ENCODE results near the gene PNPLA7. TPM values are rescaled to one million over a fixed set of nuclear protein-coding genes. Genes with fewer than 3 reads are reported as not detected.

The PNPLA7 gene
- total and polyA plus RNA-seq, 4 donors, result 0.79 to 8.9 (median 7.7) TPM

GRCh38 chr9:137433349-137433915 lies 116.8 kb downstream of the PNPLA7 start:
- no peak for ATAC-seq (ENCODE audit: insufficient read depth, low FRiP score)
- 87 to 92% methylated on average over 18 to 19 of the region's 19 CpGs for WGBS, 2 donors
- Histone ChIP-seq H3K27me3 (ENCODE audit: control insufficient read depth in 3 of 3, insufficient read depth in 3 of 3, low read length in 2 of 3) (no peaks in the 10 kb centered on the region), H3K9me3 (ENCODE audit: control insufficient read depth in 4 of 4, insufficient read depth in 3 of 4, low read length in 3 of 4) (no peaks in the 10 kb centered on the region), H3K4me3 (no peak overlapping the region), H3K4me1 (ENCODE audit: control insufficient read depth in 5 of 5, insufficient read depth in 5 of 5, low read length in 5 of 5) (peaks cover 0 to 8% (median 0%) of the 10 kb centered on the region in 5 donors), H3K27ac (ENCODE audit: low read depth in 1 of 2, low read length in 1 of 2) (no peak overlapping the region), H3K36me3 (ENCODE audit: control insufficient read depth in 4 of 4, insufficient read depth in 4 of 4, low read length in 4 of 4) (no peaks in the 10 kb centered on the region), H3K9ac (ENCODE audit: insufficient read depth in 1 of 2, low read length in 2 of 2) (no peak overlapping the region)
- TF ChIP-seq CTCF (IDR thresholded peaks at IDR 0.05; ENCODE audit: control extremely low read depth, extremely low read depth), result no peak
- no peak for DNase-seq

GRCh38 chr9:137432687-137433348 lies 117.4 kb downstream of the PNPLA7 start:
- Histone ChIP-seq H3K27me3 (ENCODE audit: control insufficient read depth in 3 of 3, insufficient read depth in 3 of 3, low read length in 2 of 3) (no peaks in the 10 kb centered on the region), H3K4me3 (no peak overlapping the region), H3K9me3 (ENCODE audit: control insufficient read depth in 4 of 4, insufficient read depth in 3 of 4, low read length in 3 of 4) (no peaks in the 10 kb centered on the region), H3K27ac (ENCODE audit: low read depth in 1 of 2, low read length in 1 of 2) (no peak overlapping the region), H3K9ac (ENCODE audit: insufficient read depth in 1 of 2, low read length in 2 of 2) (no peak overlapping the region), H3K36me3 (ENCODE audit: control insufficient read depth in 4 of 4, insufficient read depth in 4 of 4, low read length in 4 of 4) (no peaks in the 10 kb centered on the region), H3K4me1 (ENCODE audit: control insufficient read depth in 5 of 5, insufficient read depth in 5 of 5, low read length in 5 of 5) (peaks cover 0 to 8% (median 0%) of the 10 kb centered on the region in 5 donors)
- TF ChIP-seq CTCF (IDR thresholded peaks at IDR 0.05; ENCODE audit: control extremely low read depth, extremely low read depth), result no peak
- ATAC-seq (ENCODE audit: insufficient read depth, low FRiP score) (no peak), DNase-seq (no peak)
- WGBS, 2 donors, result 91 to 94% methylated on average over 18 to 20 of the region's 20 CpGs

- 91 to 92% methylated on average over 19 to 21 of the region's 21 CpGs for WGBS, 2 donors
- no peak for TF ChIP-seq CTCF (IDR thresholded peaks at IDR 0.05; ENCODE audit: control extremely low read depth, extremely low read depth)
- no peak for DNase-seq
- Histone ChIP-seq H3K9me3 (ENCODE audit: control insufficient read depth in 4 of 4, insufficient read depth in 3 of 4, low read length in 3 of 4) (no peaks in the 10 kb centered on the region), H3K9ac (ENCODE audit: insufficient read depth in 1 of 2, low read length in 2 of 2) (no peak overlapping the region), H3K36me3 (ENCODE audit: control insufficient read depth in 4 of 4, insufficient read depth in 4 of 4, low read length in 4 of 4) (no peaks in the 10 kb centered on the region), H3K4me1 (ENCODE audit: control insufficient read depth in 5 of 5, insufficient read depth in 5 of 5, low read length in 5 of 5) (peaks cover 0 to 8% (median 0%) of the 10 kb centered on the region in 5 donors), H3K27ac (ENCODE audit: low read depth in 1 of 2, low read length in 1 of 2) (no peak overlapping the region), H3K27me3 (ENCODE audit: control insufficient read depth in 3 of 3, insufficient read depth in 3 of 3, low read length in 2 of 3) (no peaks in the 10 kb centered on the region), H3K4me3 (no peak overlapping the region)
- no peak for ATAC-seq (ENCODE audit: insufficient read depth, low FRiP score)
These were observed 118.7 kb downstream of the PNPLA7 start for GRCh38 chr9:137431416-137431931.

Data from lung (tissue), 12 donors.